Tibial artery (tissue), 4 donors: Measurements from ENCODE around the gene PLIN1.

Experiments used
- DNase-seq, 2 donors: peaks; one replicate each; pipeline ENCODE4 v3.0.0-alpha.2; 2019
- H3K27ac ChIP-seq, 2 donors: fragments of 200-600 bp; sonication (generic) in 1 of 2; 1 replicate in 1 of 2; 2 replicates in 1 of 2; pipeline ENCODE4 v1.5.1; 2018 to 2019; ENCODE audit warnings: mild to moderate bottlenecking in 1 of 2
- H3K27me3 ChIP-seq, 2 donors: fragments of 200-600 bp; sonication (generic) in 1 of 2; one replicate each; pipeline versions ENCODE4 v1.5.1 to v1.6.0; 2016 to 2019
- H3K36me3 ChIP-seq, 3 donors: fragments of 200-600 bp; sonication (generic) in 2 of 3; one replicate each; pipeline ENCODE4 v1.5.1; 2016 to 2019; ENCODE audit warnings: mild to moderate bottlenecking in 2 of 3
- H3K4me1 ChIP-seq, 4 donors: fragments of 200-600 bp; sonication (generic) in 2 of 4; 1 replicate in 3 of 4; 2 replicates in 1 of 4; pipeline ENCODE4 v1.5.1; 2016 to 2019
- H3K4me3 ChIP-seq, 2 donors: fragments of 200-600 bp; sonication (generic) in 1 of 2; 1 replicate in 1 of 2; 2 replicates in 1 of 2; pipeline ENCODE4 v1.5.1; 2018 to 2019; ENCODE audit warnings: mild to moderate bottlenecking in 2 of 2
- H3K9me3 ChIP-seq, 3 donors: fragments of 200-600 bp; sonication (generic) in 1 of 3; one replicate each; pipeline ENCODE4 v1.5.1; 2016 to 2019
- CTCF ChIP-seq, 2 experiments: fragments of 200-600 bp in 1 of 2; fragments of 450-650 bp in 1 of 2; IDR thresholded peaks; one replicate each; pipeline ENCODE4 v1.5.1; 2017 to 2019; ENCODE audit warnings: antibody characterized with exemption in 2 of 2, mild to moderate bottlenecking in 1 of 2, moderate library complexity in 1 of 2
- intact Hi-C: fragments of 100-400 bp; cut with DNase I; formaldehyde crosslinking; loops from one replicate; pipeline ENCODE4 v1.15.0; 2023; ENCODE audit warnings: low total_unique reads

PLIN1 gene

GRCh38 chr15:89680282-89680873, 1.2 kb upstream of the PLIN1 start:
- no peak for TF ChIP-seq CTCF (IDR thresholded peaks at IDR 0.05)
- Histone ChIP-seq H3K4me1 (peaks cover 0 to 28% (median 9%) of the 10 kb centered on the region in 4 donors), H3K9me3 (no peaks in the 10 kb centered on the region), H3K27ac (peak overlapping the region; percentile 31 to 43), H3K4me3 (no peak overlapping the region), H3K27me3 (no peaks in the 10 kb centered on the region), H3K36me3 (peaks cover 0 to 20% (median 5%) of the 10 kb centered on the region in 3 donors)
- intact Hi-C loops, result no loop called here
- DNase-seq, result peak; percentile 81 to 91

GRCh38 chr15:89677381-89677780, 1.8 kb downstream of the PLIN1 start:
- no peak for DNase-seq
- Histone ChIP-seq H3K36me3 (no peaks in the 10 kb centered on the region), H3K9me3 (no peaks in the 10 kb centered on the region), H3K27me3 (no peaks in the 10 kb centered on the region), H3K4me1 (peaks cover 0 to 42% (median 20%) of the 10 kb centered on the region in 4 donors), H3K27ac (no peak overlapping the region), H3K4me3 (no peak overlapping the region)
- no peak for TF ChIP-seq CTCF (IDR thresholded peaks at IDR 0.05)
- intact Hi-C loops, result no loop called here

- peaks cover 0 to 39% (median 26%) of the 10 kb centered on the region in 4 donors for H3K4me1 ChIP-seq
- no peak overlapping the region for H3K27ac ChIP-seq
- H3K9me3 ChIP-seq, result no peaks in the 10 kb centered on the region
- no peaks in the 10 kb centered on the region for H3K27me3 ChIP-seq
- H3K36me3 ChIP-seq, result no peaks in the 10 kb centered on the region
- no peak for DNase-seq
- no peak for TF ChIP-seq CTCF (IDR thresholded peaks at IDR 0.05)
- no peak overlapping the region for H3K4me3 ChIP-seq
- intact Hi-C loops, result no loop called here
These were observed 3.6 kb downstream of the PLIN1 start for GRCh38 chr15:89675606-89676005.

- DNase-seq, result no peak
- no peak overlapping the region for H3K4me3 ChIP-seq
- no peak for TF ChIP-seq CTCF (IDR thresholded peaks at IDR 0.05)
- no peak overlapping the region for H3K27ac ChIP-seq
- H3K4me1 ChIP-seq, result peaks cover 0 to 30% (median 24%) of the 10 kb centered on the region in 4 donors
- intact Hi-C loops, result no loop called here
- H3K36me3 ChIP-seq, result no peaks in the 10 kb centered on the region
- H3K27me3 ChIP-seq, result no peaks in the 10 kb centered on the region
- H3K9me3 ChIP-seq, result no peaks in the 10 kb centered on the region
These were observed 4.6 kb downstream of the PLIN1 start for GRCh38 chr15:89674526-89674925.

GRCh38 chr15:89673165-89673512, 6.0 kb downstream of the PLIN1 start:
- Histone ChIP-seq H3K27me3 (no peaks in the 10 kb centered on the region), H3K9me3 (no peaks in the 10 kb centered on the region), H3K4me3 (no peak overlapping the region), H3K4me1 (peaks cover 0 to 25% (median 23%) of the 10 kb centered on the region in 4 donors), H3K36me3 (no peaks in the 10 kb centered on the region), H3K27ac (peak overlapping the region; percentile 78 to 81)
- no peak for DNase-seq
- TF ChIP-seq CTCF (IDR thresholded peaks at IDR 0.05), result no peak
- intact Hi-C loops, result no loop called here
